ENCODE results near the gene ERC1.
A peak's percentile ranks its signal among the peaks of the same experiment; 100 is the strongest.
"Not testable (repeated sequence)": the region's sequence is repeated elsewhere in the genome, so short reads cannot be mapped to it uniquely, and the experiment has no call there.

The ERC1 gene

DNA sequence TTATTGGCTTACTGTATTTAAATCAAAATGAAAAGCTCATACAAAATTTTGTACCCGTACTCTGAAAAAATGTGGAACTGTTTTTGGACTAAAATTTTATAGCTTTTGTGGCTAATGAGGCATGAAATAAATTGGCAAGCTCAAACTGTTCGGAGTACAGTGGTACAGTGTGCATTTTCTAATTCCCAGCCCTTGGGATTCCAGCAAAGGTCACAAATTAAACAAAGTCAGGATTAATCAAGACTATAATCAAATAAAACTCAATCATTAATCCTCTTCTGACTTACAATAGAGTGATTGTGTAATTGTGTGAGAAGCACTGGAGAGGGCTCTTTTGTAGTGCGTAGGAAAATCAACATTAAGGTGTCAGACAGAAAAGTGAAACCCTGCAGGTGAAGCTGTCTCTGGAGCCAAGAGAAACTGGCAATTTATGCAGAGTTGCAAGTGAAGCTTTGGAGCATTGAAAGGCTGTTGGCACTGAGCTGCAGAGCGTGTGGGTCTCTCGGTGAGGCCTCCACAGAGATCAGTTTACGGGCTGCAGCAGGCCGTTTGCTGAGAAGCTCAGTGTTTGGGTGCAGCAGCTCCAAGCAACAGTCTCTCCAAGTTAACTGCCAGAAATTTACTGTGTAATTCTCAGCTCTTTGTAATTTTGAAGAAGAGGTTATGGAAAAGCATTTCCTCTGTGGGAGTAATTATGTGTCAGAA is 327.5 kb downstream of the ERC1 start:
- DNase-seq, result peak in 18 of 58 donors; percentile 7 to 47 (median 19)

DNA sequence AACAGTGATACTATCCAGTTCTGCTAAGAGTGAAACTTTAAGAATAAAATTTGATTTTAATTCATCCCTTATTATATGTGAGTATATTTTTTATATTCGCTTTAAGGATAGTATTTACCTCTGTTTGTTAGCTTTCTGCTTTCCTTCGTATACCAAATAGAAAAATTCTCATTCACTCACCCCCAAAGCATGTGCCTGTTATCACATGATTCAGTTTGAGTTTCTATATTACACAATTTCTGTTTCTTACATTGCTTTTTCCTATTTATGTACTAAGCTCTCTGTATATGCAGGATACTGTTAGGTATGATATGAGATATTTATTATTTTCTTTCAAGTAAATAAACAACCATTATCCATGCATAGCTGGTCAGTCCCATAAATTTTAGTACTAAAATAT is 328.2 kb downstream of the ERC1 start:
- no peak for DNase-seq

DNA sequence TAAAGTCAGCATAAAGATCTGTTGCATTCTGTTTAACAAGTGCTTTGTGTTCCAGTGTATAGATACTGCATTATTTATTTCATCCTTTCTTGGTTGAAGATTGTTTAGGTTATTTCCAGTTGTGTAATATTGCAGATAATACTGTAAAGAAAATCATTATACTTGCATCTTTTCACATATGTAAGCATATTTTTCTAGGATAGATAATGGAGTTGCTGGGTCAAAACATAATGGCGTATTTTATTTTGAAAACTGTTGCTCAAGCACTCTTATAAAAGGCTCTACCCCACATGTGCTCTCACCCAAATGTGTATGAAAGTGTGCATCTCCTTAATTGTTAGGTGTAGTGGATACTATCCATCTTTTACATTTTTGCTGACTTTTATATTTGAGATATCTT is 329.0 kb downstream of the ERC1 start:
- DNase-seq, result no peak

DNA sequence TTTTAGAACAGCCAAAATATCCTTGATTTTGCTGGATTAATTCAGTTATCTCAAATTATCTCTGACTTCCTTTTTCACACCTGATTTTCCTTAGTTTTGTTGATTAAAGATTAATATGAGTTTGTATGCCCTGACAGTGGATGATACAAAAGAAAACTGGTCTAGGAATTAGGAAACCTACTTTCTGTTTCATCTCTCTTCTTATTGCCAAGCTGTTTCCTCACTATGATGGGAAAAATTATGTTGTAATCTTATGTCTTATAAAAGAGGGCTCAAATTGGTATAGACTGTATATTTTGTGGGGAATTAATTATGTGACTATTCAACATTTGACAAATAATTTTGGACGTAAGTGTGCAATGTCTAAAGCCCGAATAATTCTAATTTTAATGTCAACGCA is 331.8 kb downstream of the ERC1 start:
- DNase-seq, result no peak

DNA sequence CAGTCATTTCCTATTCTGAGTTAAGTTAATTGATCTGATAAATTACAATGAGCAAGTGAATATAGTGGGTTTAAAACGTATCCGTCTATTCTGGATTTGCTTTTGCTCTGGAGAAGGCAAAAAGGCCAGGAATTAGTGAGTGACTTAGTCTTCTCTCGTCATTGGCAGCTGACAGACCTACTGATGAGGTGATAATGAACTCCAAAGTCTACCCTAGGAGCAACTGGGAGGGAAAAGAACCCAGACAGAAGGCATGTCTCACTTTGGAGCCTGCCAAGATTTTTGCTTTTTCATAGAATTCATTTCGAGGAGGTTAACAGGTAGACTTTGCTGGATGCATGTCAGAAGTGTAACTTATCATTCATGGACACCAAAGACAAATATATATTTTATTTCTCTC is 333.1 kb downstream of the ERC1 start:
- no peak for DNase-seq

DNA sequence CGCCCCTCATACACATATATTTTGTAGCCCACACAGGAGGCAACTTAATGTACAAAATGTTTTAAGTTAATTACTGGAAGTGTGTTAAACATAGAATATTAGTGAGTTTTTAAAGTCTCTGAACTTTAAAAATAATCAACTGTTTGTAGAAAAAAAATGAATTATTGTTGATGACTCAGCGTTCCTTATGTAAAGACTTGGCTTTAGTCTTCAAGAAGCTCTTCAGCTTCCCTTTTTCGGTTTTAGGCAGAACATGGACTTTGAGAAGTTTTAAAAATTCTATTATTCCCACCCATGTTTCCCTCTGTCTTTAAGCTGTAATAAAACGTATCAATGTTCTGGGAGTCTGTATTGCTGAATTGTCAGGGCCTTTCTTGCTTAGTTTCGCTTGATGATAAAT is 333.9 kb downstream of the ERC1 start:
- DNase-seq, result no peak

DNA sequence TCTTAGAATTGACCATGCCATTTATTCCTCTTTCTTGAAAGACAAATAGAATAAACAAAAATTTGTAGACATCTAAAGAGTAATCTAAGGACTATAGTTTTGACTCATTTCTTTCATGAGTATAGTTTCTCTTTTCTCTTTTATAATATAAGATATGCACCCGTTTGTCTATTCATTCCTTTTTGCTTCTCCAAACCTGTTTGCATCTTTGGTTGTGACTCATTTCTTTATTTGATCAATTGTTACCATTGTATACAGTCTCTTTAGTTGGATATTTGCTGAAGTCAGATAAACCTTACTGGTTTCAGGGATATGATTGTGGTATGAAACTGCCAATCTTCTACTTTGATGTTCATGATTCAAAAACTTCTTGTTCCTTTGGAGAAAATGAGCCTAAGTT is 334.6 kb downstream of the ERC1 start:
- DNase-seq, result no peak

DNA sequence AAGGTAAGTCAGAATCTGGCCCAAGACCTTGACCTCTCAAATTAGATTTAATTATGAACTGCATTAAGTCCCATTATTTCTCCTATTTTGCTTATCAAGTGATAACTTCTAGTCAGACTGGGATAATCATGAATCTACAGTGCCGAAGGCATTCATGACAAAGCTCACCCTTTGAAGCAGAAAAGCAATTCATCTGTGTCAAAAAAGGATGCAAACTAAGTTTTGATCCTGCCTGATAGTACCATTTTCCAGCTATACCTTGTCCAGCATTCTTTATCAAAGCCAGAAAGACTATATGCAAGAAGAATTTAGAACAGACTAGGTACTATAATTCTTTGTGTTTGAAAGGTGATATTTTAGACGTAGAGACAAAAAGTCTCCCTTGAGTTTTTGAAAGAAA is 335.2 kb downstream of the ERC1 start:
- no peak for DNase-seq

DNA sequence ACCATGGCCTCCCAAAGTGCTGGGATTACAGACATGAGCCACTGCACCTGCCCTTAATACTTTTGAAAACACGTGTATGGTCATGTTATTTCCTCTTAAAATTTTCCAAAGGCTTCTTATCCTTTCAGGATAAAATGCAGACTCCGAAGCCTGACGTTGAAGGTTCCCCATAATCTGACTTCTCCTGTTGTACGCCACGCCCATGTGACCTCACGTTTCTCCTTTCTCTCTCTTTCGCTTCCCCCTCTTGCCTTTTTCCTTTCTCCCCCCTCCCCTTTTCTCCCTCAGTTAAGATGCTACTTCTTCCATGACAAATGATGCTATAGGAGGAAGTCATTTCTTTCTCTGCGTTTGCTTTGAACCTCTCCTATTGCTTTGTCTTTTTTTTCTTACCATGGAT is 337.4 kb downstream of the ERC1 start:
- no peak for DNase-seq

DNA sequence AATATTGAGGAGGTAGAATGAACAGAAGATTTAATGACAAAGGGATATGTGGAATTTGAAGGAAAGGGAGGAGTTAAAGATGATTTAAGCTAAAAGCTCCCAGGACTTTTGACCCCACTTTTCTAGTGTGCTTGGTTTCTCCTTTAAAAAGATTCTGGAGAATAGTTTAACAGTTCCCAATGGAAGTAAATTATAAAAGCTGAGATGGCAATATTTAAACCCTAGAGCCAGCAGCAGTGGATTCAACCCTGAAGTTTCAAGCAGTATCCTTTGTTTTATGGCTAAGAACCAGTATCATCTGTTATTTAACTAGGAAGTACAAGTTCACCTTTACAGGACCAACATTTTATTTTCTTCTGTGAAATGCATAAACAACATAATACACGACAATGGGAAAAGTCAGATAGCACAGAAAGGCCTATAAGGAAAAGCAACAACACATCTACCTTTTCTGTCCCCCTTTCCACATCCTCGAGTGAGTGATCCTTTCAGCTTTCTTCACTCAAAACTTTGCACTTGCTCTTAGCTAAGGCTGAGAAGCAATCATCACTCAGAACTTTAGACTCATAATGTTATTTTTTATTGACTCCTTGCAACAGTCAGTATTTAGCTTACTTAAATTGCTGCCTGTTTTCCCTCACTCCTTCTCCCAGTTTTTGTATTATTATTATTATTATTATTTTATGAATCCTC is 338.9 kb downstream of the ERC1 start:
- no peak for DNase-seq

DNA sequence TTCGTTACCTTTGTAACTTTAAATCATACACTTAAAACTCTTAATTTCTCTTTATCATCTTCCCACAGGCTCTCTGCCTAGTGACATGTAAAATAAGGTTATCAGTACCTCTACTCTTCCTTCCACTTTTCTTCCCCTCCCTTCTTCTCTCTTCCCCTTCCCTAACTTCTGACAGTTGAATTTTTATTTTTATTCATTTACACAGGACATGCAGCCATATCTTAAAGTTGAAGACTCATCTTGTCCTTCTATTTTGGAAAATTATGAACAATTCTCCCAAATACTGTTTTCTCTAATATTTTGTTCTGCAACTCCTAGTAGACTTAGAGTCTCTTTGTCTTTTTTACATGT is 339.4 kb downstream of the ERC1 start:
- no peak for DNase-seq

DNA sequence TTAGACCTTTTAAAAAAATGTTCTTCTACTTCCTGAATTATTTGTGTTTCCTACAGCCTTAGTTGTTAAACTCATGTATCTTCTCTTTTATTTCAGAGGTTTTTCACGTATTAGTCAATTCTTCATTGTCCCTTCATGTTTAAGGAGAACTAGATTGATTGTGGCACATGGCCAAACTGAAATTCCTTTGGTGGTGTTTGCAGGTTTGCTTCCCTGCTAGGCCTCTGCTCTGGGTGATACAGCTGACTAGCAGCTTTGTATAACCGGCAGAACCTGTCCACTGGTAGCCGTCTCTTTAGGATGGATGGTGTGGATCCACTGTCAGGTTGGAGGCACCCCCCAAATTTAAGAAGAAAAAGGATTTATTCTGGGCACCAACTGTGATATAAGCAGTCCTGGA is 341.3 kb downstream of the ERC1 start:
- DNase-seq, result no peak

DNA sequence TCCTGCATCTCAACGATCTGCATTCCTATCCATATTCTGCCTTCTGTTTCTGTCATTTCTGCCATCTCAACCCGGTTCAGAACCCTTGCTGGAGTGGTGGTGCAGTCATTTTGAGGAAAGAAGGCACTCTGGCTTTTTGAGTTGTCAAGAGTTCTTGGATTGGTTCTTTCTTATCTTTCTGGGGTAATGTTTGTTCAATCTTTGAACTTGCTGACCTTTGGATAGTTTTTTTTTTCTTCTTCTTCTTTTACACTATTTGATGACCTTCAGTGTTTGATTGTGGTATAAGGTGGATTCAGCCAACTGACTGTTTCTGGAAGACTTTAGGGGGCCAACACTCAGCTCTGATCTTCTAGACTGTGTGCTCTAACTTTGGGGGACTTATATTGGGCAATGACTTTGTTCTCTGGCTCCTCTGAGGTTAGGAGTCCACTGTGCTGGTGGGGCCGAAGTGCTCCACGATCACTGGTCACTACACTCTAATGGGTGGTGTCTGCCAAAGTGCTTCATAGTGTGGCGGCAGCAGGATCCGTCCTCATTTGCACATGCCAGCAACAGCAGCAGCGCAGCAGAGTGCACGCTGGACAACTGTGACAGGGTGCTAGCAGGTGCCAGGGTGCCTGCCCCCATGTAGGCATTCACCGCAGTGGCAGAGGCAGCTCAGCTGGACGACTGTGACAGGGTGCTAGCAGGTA is 347.6 kb downstream of the ERC1 start:
- DNase-seq, result no peak

DNA sequence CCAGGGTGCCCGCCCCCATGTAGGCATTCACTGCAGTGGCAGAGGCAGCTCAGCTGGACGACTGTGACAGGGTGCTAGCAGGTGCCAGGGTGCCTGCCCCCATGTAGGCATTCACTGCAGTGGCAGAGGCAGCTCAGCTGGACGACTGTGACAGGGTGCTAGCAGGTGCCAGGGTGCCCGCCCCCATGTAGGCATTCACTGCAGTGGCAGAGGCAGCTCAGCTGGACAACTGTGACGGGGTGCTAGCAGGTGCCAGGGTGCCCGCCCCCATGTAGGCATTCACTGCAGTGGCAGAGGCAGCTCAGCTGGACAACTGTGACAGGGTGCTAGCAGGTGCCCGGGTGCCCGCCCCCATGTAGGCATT is 348.1 kb downstream of the ERC1 start:
- not testable (repeated sequence) for DNase-seq

DNA sequence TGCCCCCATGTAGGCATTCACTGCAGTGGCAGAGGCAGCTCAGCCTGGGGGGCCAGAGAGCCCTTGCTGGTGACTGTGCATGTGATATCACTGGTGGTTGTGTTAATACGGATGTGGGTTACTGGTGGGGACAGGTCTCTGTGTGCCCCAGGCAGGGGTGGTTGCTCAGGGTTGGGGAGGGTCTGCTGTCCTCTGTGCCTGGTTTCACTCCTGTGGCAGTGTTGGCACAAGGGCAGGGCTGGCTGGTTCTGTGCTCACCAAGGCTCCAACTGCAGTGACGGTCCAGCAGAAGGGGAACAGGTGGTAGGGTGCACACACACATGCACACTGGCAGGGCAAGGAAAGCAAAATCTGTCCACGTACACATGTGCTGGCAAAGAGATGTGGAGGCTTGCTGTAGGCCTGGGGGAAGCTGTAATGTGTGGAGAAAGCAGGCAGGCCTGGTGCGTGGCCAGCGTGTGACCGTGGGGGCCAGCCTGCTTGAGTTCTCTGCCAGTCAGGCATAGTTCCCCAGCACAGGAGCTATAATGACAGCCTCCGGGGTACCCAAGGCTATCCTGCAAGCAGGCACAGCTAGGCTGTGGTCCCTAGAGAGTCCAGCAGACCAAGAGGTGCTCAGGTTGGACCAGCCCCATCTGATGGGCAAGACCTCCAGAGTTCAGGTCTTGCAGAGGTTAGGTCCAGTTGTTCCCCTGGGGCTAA is 348.7 kb downstream of the ERC1 start:
- DNase-seq, result peak in 1 of 58 donors; percentile 13

DNA sequence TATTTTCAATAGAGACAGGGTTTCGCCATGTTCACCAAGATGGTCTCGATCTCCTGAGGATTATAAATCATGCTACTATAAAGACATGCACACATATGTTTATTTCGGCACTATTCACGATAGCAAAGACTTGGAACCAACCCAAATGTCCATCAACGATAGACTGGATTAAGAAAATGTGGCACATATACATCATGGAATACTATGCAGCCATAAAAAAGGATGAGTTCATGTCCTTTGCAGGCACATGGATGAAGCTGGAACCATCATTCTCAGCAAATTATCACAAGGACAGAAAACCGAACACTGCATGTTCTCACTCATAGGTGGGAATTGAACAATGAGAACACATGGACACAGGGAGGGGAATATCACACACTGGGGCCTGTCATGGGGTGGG is 350.2 kb downstream of the ERC1 start:
- DNase-seq, result not testable (repeated sequence)

DNA sequence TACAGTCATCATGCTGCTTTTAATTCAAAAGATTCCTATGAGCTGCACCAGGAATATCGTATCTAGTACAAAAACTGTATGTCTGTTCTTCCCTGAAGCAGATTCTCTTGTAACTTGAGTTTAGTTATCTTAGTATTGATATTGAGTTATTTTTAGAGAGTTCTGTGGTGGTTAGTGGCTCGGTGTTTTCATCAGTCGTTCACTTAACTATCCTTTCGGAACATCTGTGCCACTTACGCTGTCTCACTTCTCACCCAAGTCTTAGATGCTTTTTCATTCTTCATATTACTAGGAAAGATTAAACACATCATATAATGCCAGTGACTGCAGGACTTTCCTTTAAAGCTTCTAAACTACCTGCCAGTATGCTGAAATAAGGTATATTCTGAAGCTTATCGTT is 352.4 kb downstream of the ERC1 start:
- no peak for DNase-seq

DNA sequence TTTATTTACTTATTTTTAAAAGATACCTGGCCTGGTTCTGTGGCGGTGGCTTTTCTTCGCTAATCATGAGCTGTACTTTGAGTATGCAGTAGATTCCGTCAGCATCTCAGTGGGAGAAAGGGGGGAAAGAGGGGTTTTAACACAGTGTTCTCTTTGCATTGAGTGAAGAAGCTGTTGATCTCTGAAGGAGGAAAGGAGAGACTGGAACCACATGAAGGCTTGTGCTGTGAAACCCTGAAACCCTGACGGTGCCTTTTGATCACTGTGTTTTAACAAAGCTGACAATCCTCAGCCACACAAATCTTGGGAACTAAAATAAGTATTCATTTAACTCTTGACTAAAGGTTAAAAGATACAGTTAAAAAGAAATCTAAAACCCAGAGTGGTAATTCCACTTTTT is 353.2 kb downstream of the ERC1 start:
- DNase-seq, result no peak

DNA sequence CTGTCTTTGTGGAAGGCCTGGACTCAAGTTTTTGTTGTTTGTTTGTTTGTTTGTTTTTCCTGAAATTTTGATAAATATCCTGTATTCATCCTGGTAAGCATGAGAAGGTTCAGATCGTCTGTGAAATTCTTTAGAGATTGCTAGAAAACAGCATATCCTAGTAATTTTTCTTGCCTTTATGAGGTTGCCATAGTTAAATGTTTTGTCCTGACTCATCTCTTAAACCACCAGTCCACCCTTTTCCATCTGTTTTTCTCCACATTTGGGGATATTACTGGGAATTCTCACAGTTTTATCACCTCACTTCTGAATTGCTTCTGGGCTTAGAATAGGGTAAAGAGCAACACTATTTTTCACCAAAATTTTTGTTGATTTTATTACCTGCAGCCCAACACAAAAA is 355.1 kb downstream of the ERC1 start:
- DNase-seq, result no peak

DNA sequence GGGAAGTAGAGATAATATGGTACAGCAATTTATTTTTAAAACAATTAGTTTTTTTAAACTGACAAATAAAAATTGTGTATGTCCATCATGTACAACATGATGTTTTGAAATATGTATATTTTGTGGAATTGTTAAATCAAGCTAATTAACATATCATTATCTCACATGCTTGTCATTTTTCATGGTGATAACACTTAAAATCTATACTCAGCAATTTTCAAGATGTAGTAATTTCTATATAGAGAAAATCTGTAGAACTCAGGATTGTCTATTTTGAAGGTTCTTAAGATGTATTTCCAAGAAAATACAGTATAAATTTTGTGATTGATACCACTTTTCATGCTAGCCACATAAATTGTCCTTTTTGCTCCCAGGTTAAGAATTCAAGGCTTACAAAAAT is 356.3 kb downstream of the ERC1 start:
- DNase-seq, result no peak

DNA sequence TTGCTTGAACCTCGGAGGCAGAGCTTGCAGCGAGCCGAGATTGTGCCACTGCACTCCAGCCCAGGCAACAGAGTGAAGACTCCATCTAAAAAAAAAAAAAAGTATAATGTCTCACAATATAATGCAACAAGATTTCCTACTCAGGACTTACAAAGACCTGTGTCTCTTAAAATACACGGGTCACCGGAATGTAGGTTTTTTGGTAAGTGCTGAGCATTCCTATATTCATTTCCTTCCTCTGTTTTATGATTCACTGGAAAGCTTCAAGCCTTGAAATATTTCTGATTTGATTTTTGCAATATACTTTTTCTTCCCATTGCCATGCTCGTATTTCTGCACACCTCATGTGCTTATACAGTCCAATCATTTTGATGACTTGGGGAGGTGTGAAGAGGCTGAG is 357.6 kb downstream of the ERC1 start:
- no peak for DNase-seq

All from anterior cingulate cortex (tissue), 58 donors.